Natural killer cell treated with Interleukin-12 subunit alpha and Interleukin-12 subunit beta and Interleukin-15 and Interleukin-18, amount 100 ng/mL, for 72 hours (primary cell): ENCODE measurements around the gene CATSPERD. TPM values are rescaled to one million over a fixed set of nuclear protein-coding genes. Genes with fewer than 3 reads are reported as not detected.
A peak's percentile ranks its signal among the peaks of the same experiment; 100 is the strongest.
"Not testable (repeated sequence)": the region's sequence is repeated elsewhere in the genome, so short reads cannot be mapped to it uniquely, and the experiment has no call there.

Experiments used
- ATAC-seq, 2 donors: fragments of 150-1000 bp; cut with Tn5 transposase in 1 of 2; sonication (Bioruptor Pico), chemical (Tn5 transposase) in 1 of 2; 2 replicates each; pipeline ENCODE4 v1.10.0; 2021
- DNase-seq: peaks from one replicate; pipeline ENCODE4 v3.0.0; 2022; ENCODE audit warnings: low spot score
- H3K27ac Mint-ChIP-seq, 2 donors: 1 replicate in 1 of 2; 2 replicates in 1 of 2; pipeline ENCODE4 v1.8.0; 2022; ENCODE audit warnings: mixed read lengths in 2 of 2, mild to moderate bottlenecking in 1 of 2, moderate library complexity in 1 of 2
- H3K27me3 Mint-ChIP-seq, 2 donors: 1 replicate in 1 of 2; 2 replicates in 1 of 2; pipeline ENCODE4 v1.8.0; 2022; ENCODE audit warnings: mixed read lengths in 2 of 2
- H3K36me3 Mint-ChIP-seq: one replicate; pipeline ENCODE4 v1.8.0; 2022; ENCODE audit warnings: mixed read lengths
- H3K4me1 Mint-ChIP-seq, 2 donors: 1 replicate in 1 of 2; 2 replicates in 1 of 2; pipeline ENCODE4 v1.8.0; 2022; ENCODE audit warnings: low read depth in 2 of 2, mixed read lengths in 2 of 2, mild to moderate bottlenecking in 1 of 2
- H3K4me3 Mint-ChIP-seq: one replicate; pipeline ENCODE4 v1.8.0; 2022; ENCODE audit warnings: mixed read lengths
- H3K9me3 Mint-ChIP-seq: 2 replicates; pipeline ENCODE4 v1.8.0; 2022; ENCODE audit warnings: mixed read lengths
- total RNA-seq, 2 donors: library from RNA; stranded (reverse); gene quantifications; one replicate each; pipeline ENCODE4 v1.2.3, GENCODE V29; 2022

Gene CATSPERD
- total RNA-seq, 2 donors from 2014 or later = not detected

- Mint-ChIP-seq H3K27me3 (peaks cover 2 to 12% of the 10 kb centered on the region in 2 donors), H3K9me3 (no peaks in the 10 kb centered on the region), H3K4me3 (no peak overlapping the region), H3K36me3 (no peaks in the 10 kb centered on the region), H3K27ac (no peak overlapping the region), H3K4me1 (no peaks in the 10 kb centered on the region)
- no peak for ATAC-seq
- DNase-seq = no peak
Observed at GRCh38 chr19:5765220-5765619, 44.8 kb downstream of the CATSPERD start.

- H3K9me3 Mint-ChIP-seq = no peaks in the 10 kb centered on the region
- H3K4me3 Mint-ChIP-seq = no peak overlapping the region
- no peak overlapping the region for H3K27ac Mint-ChIP-seq
- no peaks in the 10 kb centered on the region for H3K4me1 Mint-ChIP-seq
- H3K36me3 Mint-ChIP-seq = no peaks in the 10 kb centered on the region
- ATAC-seq (no peak), DNase-seq (no peak)
- H3K27me3 Mint-ChIP-seq = peaks cover 2% of the 10 kb centered on the region in 2 donors
Observed at GRCh38 chr19:5767949-5768348, 47.5 kb downstream of the CATSPERD start.

- Mint-ChIP-seq H3K4me3 (no peak overlapping the region), H3K36me3 (no peaks in the 10 kb centered on the region), H3K9me3 (no peaks in the 10 kb centered on the region), H3K27me3 (peaks cover 0 to 2% of the 10 kb centered on the region in 2 donors), H3K4me1 (no peaks in the 10 kb centered on the region), H3K27ac (no peak overlapping the region)
- ATAC-seq (no peak), DNase-seq (no peak)
Observed at GRCh38 chr19:5772416-5772815, 52.0 kb downstream of the CATSPERD start.

DNA sequence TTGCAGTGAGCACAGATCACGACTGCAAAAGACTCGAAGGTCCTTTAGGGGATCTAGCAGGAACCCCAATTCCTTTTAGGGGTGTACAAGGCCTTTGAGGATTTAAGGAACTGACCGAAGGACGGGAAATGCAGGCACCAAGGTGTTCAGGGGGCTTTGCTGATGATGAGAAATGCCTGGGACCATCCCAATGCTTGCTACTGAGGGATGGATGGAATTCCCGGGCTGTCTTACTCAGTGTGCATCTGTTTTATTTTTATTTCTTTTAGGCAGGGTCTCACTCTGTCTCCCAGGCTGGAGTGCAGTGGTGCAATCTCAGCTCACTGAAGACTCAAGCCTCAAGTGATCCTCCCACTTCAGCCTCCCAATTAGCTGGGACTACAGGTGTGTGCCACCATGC lies 52.8 kb downstream of the CATSPERD start:
- ATAC-seq = no peak
- DNase-seq = no peak
- no peak overlapping the region for H3K27ac Mint-ChIP-seq
- H3K4me1 Mint-ChIP-seq = no peaks in the 10 kb centered on the region
- no peaks in the 10 kb centered on the region for H3K36me3 Mint-ChIP-seq
- no peaks in the 10 kb centered on the region for H3K9me3 Mint-ChIP-seq
- no peak overlapping the region for H3K4me3 Mint-ChIP-seq
- H3K27me3 Mint-ChIP-seq = peaks cover 0 to 2% of the 10 kb centered on the region in 2 donors

DNA sequence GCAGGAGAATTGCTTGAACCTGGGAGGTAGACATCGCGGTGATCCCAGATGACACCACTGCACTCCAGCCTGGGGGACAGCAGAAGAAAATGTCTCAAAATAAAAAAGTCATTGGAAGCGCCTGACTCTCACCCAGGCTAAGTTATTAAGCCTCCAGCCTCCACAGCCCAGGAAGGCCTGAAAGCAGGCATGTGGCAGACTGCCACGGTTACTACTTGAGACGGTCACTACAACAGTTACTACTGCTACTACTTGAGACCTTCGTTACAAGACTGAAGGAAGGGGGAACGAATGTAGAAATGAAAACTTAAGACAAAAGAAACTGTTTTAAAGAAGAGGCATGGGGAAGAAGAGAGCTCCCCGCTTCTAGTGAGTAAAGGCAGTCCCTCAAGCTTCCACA lies 54.5 kb downstream of the CATSPERD start:
- H3K9me3 Mint-ChIP-seq = no peaks in the 10 kb centered on the region
- no peaks in the 10 kb centered on the region for H3K36me3 Mint-ChIP-seq
- no peaks in the 10 kb centered on the region for H3K4me1 Mint-ChIP-seq
- no peak overlapping the region for H3K27ac Mint-ChIP-seq
- DNase-seq (no peak), ATAC-seq (no peak)
- H3K27me3 Mint-ChIP-seq = peaks cover 0 to 2% of the 10 kb centered on the region in 2 donors
- H3K4me3 Mint-ChIP-seq = no peak overlapping the region

DNA sequence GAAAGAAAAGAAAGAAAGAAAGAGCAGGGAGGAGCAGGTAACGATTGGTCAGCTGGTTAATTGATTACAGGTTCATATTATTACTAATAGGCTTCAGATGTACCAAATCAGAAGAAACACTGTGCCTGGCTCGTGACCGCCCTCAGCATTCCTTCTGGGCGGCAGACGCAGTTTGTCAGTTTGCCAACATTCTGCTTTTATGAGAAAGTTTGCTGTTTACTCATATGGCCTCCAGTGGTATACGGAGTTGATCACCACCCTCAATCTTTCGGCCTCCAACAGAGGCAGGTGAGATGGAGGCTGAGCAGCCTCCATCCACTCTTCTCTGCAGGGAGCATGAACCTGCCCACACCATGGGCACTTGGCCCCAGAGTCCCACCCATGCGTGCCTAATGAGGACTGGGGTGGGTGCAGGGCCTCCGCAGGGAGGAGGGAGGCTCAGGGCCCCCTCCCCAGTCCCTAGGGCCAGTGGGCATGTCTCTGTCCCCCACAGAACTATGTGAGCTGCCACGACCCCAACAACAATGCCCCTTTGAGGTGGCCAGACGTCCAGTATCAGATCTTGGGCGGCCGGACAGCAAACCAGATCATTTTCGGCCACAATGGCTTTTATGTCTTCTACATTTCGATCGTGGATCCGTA lies 55.4 kb downstream of the CATSPERD start:
- no peak overlapping the region for H3K4me3 Mint-ChIP-seq
- peaks cover 0 to 2% of the 10 kb centered on the region in 2 donors for H3K27me3 Mint-ChIP-seq
- no peaks in the 10 kb centered on the region for H3K36me3 Mint-ChIP-seq
- DNase-seq (no peak), ATAC-seq (no peak)
- H3K4me1 Mint-ChIP-seq = no peaks in the 10 kb centered on the region
- no peaks in the 10 kb centered on the region for H3K9me3 Mint-ChIP-seq
- no peak overlapping the region for H3K27ac Mint-ChIP-seq

DNA sequence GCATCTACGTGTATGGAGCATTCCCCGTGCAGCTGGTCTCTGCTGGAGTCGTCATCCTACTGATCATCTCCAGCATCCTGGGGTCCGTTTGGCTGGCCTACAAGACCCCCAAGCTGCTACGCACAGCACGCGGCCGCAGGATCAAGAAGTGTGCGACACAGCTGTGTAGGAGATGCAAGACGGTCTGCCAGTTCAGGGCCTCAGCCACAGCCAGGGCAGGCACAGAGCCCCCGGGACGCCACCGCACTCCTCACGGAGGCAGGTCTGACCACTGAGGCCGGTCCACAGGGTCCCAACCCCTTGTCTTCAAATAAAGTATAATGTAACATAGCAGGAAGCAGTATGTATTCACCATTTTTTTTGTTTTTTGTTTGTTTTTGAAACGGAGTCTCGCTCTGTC lies 58.0 kb downstream of the CATSPERD start:
- H3K36me3 Mint-ChIP-seq = no peaks in the 10 kb centered on the region
- H3K4me3 Mint-ChIP-seq = no peak overlapping the region
- H3K9me3 Mint-ChIP-seq = no peaks in the 10 kb centered on the region

DNA sequence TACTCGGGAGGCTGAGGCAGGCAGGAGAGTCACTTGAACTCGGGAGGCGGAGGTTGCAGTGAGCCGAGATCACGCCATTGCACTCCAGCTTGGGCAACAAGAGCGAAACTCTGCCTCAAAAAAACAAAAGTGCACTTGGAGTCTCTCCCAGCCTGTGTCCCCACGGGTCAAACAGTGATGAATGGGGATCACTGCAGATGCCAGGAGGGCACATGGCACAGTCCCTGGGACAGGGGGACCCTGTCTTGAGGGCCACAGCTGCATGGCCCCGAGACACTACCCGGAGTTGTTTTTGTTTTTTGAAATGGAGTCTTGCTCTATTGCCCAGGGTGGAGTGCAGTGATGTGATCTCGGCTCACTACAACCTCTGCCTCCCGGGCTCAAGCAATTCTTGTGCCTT lies 60.5 kb downstream of the CATSPERD start:
- H3K27ac Mint-ChIP-seq, DNase-seq, H3K9me3 Mint-ChIP-seq, H3K4me3 Mint-ChIP-seq, H3K27me3 Mint-ChIP-seq, ATAC-seq, H3K4me1 Mint-ChIP-seq, H3K36me3 Mint-ChIP-seq: not testable (repeated sequence)

More for the DNA sequence above, 58.0 kb downstream of the CATSPERD start:
- H3K27me3 Mint-ChIP-seq = no peaks in the 10 kb centered on the region
- H3K27ac Mint-ChIP-seq = no peak overlapping the region
- no peak for ATAC-seq
- no peak for DNase-seq
- no peaks in the 10 kb centered on the region for H3K4me1 Mint-ChIP-seq

DNA sequence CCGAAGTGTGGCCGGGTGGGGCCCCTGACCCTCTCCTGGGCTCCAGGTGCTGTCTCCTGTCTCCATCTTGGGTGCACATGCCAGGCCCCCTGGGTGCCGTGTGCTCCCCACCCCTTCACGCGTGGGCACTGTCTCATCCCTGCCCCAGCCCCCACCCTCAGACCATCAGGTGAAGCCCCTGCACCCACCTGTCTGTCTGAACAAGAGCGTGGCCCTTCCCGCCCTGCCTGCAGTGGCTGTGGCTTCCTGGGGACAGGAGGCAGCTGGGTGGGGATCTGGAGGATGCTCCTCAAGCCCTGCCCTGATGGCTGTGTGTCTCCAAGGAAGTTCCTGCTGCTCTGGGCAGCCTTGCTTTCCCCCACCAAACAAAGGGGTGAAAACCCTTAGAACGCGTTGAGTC lies 61.9 kb downstream of the CATSPERD start:
- no peaks in the 10 kb centered on the region for H3K9me3 Mint-ChIP-seq
- DNase-seq (no peak), ATAC-seq (no peak)
- no peaks in the 10 kb centered on the region for H3K36me3 Mint-ChIP-seq
- no peak overlapping the region for H3K4me3 Mint-ChIP-seq
- no peak overlapping the region for H3K27ac Mint-ChIP-seq
- H3K27me3 Mint-ChIP-seq = no peaks in the 10 kb centered on the region
- H3K4me1 Mint-ChIP-seq = peaks cover 0 to 2% of the 10 kb centered on the region in 2 donors

GRCh38 chr19:5782945-5783919 lies 62.8 kb downstream of the CATSPERD start:
- H3K9me3 Mint-ChIP-seq = no peaks in the 10 kb centered on the region
- no peaks in the 10 kb centered on the region for H3K36me3 Mint-ChIP-seq
- DNase-seq (no peak), ATAC-seq (peak in 1 of 2 donors; percentile 4)
- H3K27me3 Mint-ChIP-seq = no peaks in the 10 kb centered on the region
- H3K27ac Mint-ChIP-seq = no peak overlapping the region
- H3K4me1 Mint-ChIP-seq = peaks cover 0 to 2% of the 10 kb centered on the region in 2 donors
- H3K4me3 Mint-ChIP-seq = no peak overlapping the region

- Mint-ChIP-seq H3K36me3 (no peaks in the 10 kb centered on the region), H3K4me1 (peaks cover 0 to 2% of the 10 kb centered on the region in 2 donors), H3K27ac (no peak within 1 kb of the TSS)
Observed at GRCh38 chr19:5784581-5785147, 64.2 kb downstream of the CATSPERD start, which contains the start of gene PRR22. Gene PRR22 (minus strand): TSS chr19:5784746. CDS start chr19:5784660, 86 bp downstream.

DNA sequence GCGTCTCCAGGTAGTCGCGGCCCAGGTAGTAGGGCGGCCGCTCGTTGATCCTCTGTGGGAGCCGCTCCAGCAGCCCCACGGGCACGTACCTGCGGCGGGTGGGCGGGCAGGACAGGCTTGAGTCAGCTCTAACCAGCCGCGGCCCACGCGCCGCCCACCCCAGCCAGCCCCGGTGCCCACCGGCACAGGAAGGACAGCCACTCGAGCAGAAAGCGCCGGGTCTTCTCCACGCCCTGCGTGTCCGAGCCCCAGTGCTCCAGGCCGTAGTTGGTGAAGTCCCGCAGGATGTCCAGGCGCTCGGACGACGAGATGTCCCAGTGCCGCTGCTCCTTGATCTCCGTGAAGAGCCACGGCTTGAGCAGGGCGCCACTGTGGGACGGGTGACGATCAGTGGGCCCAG lies 65.0 kb downstream of the CATSPERD start:
- H3K4me3 Mint-ChIP-seq = no peak overlapping the region
- no peaks in the 10 kb centered on the region for H3K27me3 Mint-ChIP-seq
- no peaks in the 10 kb centered on the region for H3K9me3 Mint-ChIP-seq
- H3K36me3 Mint-ChIP-seq = peaks cover 5% of the 10 kb centered on the region
- no peak overlapping the region for H3K27ac Mint-ChIP-seq
- no peak for DNase-seq
- H3K4me1 Mint-ChIP-seq = peaks cover 5 to 7% of the 10 kb centered on the region in 2 donors
- no peak for ATAC-seq

More at GRCh38 chr19:5784581-5785147, 64.2 kb downstream of the CATSPERD start, which contains the start of gene PRR22:
- Mint-ChIP-seq H3K4me3 (no peak within 1 kb of the TSS), H3K9me3 (no peaks in the 10 kb centered on the region), H3K27me3 (no peaks in the 10 kb centered on the region)
- DNase-seq = no peak
- peak in 1 of 2 donors; percentile 2 for ATAC-seq

- Mint-ChIP-seq H3K4me3 (no peak overlapping the region), H3K27me3 (no peaks in the 10 kb centered on the region), H3K27ac (no peak overlapping the region), H3K9me3 (no peaks in the 10 kb centered on the region), H3K4me1 (peaks cover 11 to 13% of the 10 kb centered on the region in 2 donors), H3K36me3 (peaks cover 6% of the 10 kb centered on the region)
- ATAC-seq (no peak), DNase-seq (no peak)
Observed at GRCh38 chr19:5786593-5787408, 66.4 kb downstream of the CATSPERD start.
